ENCODE data around the gene CLP1.
"Not testable (repeated sequence)": the region's sequence is repeated elsewhere in the genome, so short reads cannot be mapped to it uniquely, and the experiment has no call there.

Gene CLP1

GRCh38 chr11:57667117-57667735, 9.7 kb downstream of the CLP1 start:
- DNase-seq = peak; percentile 82 to 99 (median 94)

DNA sequence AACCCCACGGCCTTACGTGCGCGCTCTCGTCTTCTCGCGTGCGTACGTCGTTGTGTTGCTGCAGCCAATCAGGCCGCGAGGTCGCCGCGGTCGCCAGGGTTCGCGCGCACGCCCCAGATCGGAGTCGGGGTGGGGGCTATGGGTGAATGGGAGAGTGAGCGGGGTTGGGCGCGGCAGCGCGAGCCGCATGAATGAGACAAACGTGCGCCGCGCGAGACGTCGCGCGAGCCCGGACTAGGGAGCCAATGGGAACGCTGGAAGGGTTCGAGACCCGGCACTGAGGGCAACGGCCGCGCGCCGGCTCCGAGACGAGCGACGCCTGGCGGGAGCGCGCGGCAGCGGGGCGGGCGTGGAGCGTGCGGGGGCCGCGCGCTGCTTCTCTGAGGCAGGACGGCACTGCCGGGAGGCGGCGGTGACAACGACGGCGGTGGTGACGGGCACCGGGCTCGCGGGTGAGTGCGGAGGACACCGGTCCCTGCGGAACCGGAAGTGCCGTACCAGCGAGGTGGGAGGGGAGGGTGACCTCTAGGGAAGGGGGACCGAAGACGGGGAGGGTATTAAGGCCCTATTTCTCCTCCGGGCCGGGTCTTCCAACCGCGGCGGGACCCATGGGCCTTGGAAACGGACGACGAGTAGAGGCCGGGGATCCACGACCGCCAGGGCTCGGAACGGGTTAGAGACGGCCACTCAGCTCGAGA, 10.3 kb downstream of the CLP1 start, which contains the start of gene ZDHHC5:
TSS of gene ZDHHC5 (plus strand) at position 379 of the 698 bp plus-strand sequence. CDS start 4,977 bp downstream, outside the sequence.
- DNase-seq = peak; percentile 98 to 100 (median 100)

DNA sequence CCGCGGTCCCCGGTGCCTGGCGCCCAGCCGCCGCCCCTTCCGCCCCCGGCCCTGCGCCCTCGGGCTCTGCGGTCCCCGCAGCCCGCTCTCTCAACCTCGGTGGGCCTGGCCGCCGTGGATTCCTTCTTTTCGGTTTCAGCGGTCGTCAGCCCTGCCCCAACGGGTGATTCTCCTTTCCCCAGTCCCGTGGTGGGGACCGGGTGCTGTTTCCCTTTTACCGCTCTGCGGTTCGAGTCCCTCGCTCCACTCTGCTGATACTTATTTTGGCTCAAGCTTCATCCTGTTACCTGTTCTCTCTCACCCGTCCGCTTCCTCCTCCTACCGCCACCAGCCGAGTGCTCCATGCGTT, 10.8 kb downstream of the CLP1 start:
- peak in 3 of 5 experiments; percentile 31 to 61 (median 45) for DNase-seq

GRCh38 chr11:57674251-57674650, 16.7 kb downstream of the CLP1 start:
- no peak for DNase-seq

- DNase-seq = no peak
Observed at GRCh38 chr11:57675176-57675941, 17.8 kb downstream of the CLP1 start.

DNA sequence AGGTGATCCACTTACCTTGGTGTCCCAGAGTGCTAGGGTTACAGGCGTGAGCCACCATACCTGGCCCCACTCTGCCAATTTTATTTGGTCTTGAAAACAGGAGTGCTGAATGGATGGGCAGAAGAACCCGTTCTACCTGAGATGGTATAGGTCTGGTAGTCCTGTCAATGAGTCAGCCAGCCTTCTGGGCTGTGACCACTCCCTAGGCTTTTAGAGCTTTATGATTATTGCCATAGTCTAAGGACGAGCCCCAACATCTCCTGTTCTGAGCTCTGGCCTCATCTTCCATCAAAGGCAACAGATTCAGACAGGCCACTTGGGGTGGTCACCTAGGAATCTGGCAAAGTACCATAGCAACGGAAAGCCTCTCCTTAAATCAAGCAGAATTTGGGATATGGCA, 21.8 kb downstream of the CLP1 start:
- no peak for DNase-seq

DNA sequence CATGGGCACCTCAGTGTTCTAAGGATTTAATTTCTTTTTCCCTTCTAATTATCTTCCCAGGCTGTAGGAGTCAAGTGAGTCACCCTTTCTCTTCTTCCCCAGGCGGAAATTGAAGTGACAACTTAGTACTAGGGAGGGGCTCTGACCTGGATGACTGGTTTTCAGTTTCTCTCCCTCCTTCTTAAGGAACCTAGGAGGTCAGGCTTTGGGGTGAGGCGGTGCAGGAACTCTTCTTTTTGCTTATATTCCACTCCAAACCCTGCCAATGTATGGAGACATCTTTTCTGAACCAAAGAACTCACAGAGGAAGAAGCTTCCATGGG, 23.0 kb downstream of the CLP1 start:
- no peak for DNase-seq

- DNase-seq = no peak
Observed at GRCh38 chr11:57681168-57681567, 23.6 kb downstream of the CLP1 start.

GRCh38 chr11:57690474-57690873, 32.9 kb downstream of the CLP1 start:
- DNase-seq = not testable (repeated sequence)

DNA sequence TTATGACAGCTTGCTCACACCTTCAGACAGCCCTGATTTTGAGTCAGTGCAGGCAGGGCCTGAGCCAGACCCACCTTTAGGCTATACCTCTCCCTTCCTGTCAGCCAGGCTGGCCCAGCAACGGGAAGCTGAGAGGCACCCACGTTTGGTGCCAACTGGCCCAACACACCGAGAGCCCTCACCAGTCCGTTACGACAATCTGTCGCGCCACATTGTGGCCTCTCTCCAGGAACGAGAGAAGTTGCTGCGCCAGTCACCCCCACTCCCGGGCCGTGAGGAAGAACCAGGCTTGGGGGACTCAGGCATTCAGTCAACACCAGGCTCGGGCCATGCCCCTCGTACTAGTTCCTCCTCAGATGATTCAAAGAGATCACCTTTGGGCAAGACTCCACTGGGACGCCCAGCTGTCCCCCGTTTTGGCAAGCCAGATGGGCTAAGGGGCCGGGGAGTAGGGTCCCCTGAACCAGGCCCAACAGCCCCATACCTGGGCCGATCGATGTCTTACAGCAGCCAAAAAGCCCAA, 41.3 kb downstream of the CLP1 start:
- no peak for DNase-seq

- DNase-seq = no peak
Observed at GRCh38 chr11:57699813-57700212, 42.3 kb downstream of the CLP1 start.

GRCh38 chr11:57700425-57700824, 42.9 kb downstream of the CLP1 start:
- DNase-seq = no peak

DNA sequence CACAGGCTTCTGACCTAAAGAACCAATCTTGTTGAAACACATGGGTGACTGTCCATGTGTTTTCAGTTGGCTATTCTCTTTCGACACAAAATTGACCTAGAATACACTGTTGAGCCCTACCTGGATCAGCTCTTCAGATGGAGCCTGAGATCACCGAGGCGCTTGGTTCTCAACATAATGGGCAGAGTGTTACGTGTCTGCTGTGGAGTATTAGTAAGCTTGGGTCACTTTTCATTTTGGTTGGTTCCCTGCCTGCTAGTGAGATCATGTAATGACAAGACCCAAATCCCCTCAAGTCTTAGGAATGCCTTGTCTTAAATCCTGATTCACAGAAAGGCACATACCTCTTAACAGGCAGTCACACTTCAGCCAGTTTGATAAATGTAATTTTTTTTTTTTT, 45.8 kb downstream of the CLP1 start:
- no peak for DNase-seq

DNA sequence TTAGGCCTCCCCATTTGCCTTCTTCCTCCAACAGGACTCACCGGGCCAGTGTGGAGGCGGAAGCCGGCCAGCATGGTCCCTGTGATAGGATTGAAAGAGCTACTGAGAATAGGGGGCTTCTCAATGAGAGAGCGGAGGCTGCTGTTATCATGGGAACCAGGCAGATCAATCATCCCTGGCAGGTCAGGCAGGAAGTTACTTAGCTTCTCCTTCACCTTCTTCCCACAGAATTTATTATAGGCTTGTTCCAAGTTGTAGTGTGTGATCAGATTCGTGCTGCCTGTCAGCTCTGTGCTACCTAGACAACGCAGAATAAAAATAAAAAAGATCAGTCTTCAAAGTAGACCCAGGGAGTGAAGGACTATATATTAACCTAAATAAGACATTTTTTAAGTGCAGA, 47.4 kb downstream of the CLP1 start:
- no peak for DNase-seq

- not testable (repeated sequence) for DNase-seq
Observed at GRCh38 chr11:57705432-57705831, 47.9 kb downstream of the CLP1 start.

DNA sequence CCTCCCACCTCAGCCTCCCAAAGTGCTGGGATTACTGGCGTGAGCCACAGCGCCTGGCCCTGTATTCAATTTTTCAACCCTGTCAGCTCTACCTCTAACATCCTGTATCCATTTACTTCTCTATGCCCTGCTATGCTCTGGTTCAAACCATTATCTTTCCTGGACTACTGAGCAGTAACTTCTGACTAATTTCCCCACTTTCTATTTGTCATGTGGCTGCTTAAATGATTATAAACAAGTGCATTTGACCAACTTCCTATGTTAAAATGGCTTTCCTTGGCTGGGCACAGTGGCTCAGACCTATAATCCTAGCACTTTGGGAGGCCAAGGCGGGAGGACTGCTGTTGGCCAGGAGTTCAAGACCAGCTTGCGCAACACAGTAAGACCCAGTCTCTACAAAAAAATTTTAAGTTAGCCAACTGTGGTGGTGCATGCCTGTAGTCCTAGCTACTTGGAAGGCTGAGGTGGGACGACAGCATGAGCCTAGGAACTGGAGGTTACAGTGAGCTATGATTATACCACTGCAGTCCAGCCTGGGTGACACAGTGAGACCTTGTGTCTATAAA, 52.3 kb downstream of the CLP1 start:
- DNase-seq = peak in 1 of 5 experiments; percentile 58

Data from T-helper 2 cell (primary cell).